Activated T-cell treated with anti-CD3 and anti-CD28 coated beads, Interleukin-2, amount 50 U/mL, for 72 hours (primary cell): ENCODE results near the gene KRT16. TPM values are rescaled to one million over a fixed set of nuclear protein-coding genes. Genes with fewer than 3 reads are reported as not detected.
"Not testable (repeated sequence)": the region's sequence is repeated elsewhere in the genome, so short reads cannot be mapped to it uniquely, and the experiment has no call there.

Experiments used
- ATAC-seq, 2 donors: fragments of 150-1000 bp; cut with Tn5 transposase; replicated peaks in 1 of 2; 2 replicates each; pipeline ENCODE4 v1.10.0; 2021; ENCODE audit warnings: moderate library complexity in 2 of 2, mild to moderate bottlenecking in 1 of 2
- DNase-seq, 2 donors: peaks; one replicate each; pipeline ENCODE4 v3.0.0; 2021 to 2022; ENCODE audit warnings: mixed read lengths in 1 of 2
- H3K27ac Mint-ChIP-seq: one replicate; pipeline ENCODE4 v1.8.0; 2022; ENCODE audit warnings: mild to moderate bottlenecking, moderate library complexity, mixed read lengths
- H3K27me3 Mint-ChIP-seq: one replicate; pipeline ENCODE4 v1.8.0; 2022; ENCODE audit warnings: low read depth, mixed read lengths
- H3K36me3 Mint-ChIP-seq, 2 donors: one replicate each; pipeline ENCODE4 v1.8.0; 2022; ENCODE audit warnings: mixed read lengths in 2 of 2, mild to moderate bottlenecking in 1 of 2; ENCODE audit not compliant: insufficient read depth in 2 of 2
- H3K4me1 Mint-ChIP-seq: one replicate; pipeline ENCODE4 v1.8.0; 2022; ENCODE audit warnings: low read depth, mixed read lengths
- H3K4me3 Mint-ChIP-seq, 2 donors: one replicate each; pipeline ENCODE4 v1.8.0; 2022; ENCODE audit warnings: mild to moderate bottlenecking in 2 of 2, mixed read lengths in 2 of 2, moderate library complexity in 2 of 2
- H3K9me3 Mint-ChIP-seq, 2 donors: one replicate each; pipeline ENCODE4 v1.8.0; 2022; ENCODE audit warnings: mixed read lengths in 2 of 2
- total RNA-seq, 2 donors: library from RNA; stranded (reverse); gene quantifications; one replicate each; pipeline ENCODE4 v1.2.3, GENCODE V29; 2022

KRT16 gene
- total RNA-seq, 2 donors from 2014 or later = not detected

GRCh38 chr17:41638941-41639340 is 26.4 kb upstream of the KRT16 start:
- no peak for DNase-seq
- Mint-ChIP-seq H3K4me1 (no peaks in the 10 kb centered on the region), H3K27ac (no peak overlapping the region), H3K27me3 (no peaks in the 10 kb centered on the region), H3K36me3 (no peaks in the 10 kb centered on the region), H3K9me3 (no peaks in the 10 kb centered on the region), H3K4me3 (no peak overlapping the region)
- no peak for ATAC-seq

GRCh38 chr17:41638194-41638593 is 25.6 kb upstream of the KRT16 start:
- H3K4me1 Mint-ChIP-seq = no peaks in the 10 kb centered on the region
- no peaks in the 10 kb centered on the region for H3K36me3 Mint-ChIP-seq
- H3K27me3 Mint-ChIP-seq = no peaks in the 10 kb centered on the region
- H3K4me3 Mint-ChIP-seq = no peak overlapping the region
- DNase-seq (no peak), ATAC-seq (no peak)
- no peaks in the 10 kb centered on the region for H3K9me3 Mint-ChIP-seq
- H3K27ac Mint-ChIP-seq = no peak overlapping the region

- no peaks in the 10 kb centered on the region for H3K4me1 Mint-ChIP-seq
- no peaks in the 10 kb centered on the region for H3K27me3 Mint-ChIP-seq
- H3K27ac Mint-ChIP-seq = no peak overlapping the region
- no peaks in the 10 kb centered on the region for H3K36me3 Mint-ChIP-seq
- ATAC-seq = no peak
- no peak overlapping the region for H3K4me3 Mint-ChIP-seq
- DNase-seq = no peak
- no peaks in the 10 kb centered on the region for H3K9me3 Mint-ChIP-seq
Observed at GRCh38 chr17:41636652-41637051, 24.1 kb upstream of the KRT16 start.

- H3K27me3 Mint-ChIP-seq = no peaks in the 10 kb centered on the region
- no peaks in the 10 kb centered on the region for H3K36me3 Mint-ChIP-seq
- ATAC-seq (no peak), DNase-seq (no peak)
- no peak overlapping the region for H3K27ac Mint-ChIP-seq
- no peak overlapping the region for H3K4me3 Mint-ChIP-seq
- H3K9me3 Mint-ChIP-seq = no peaks in the 10 kb centered on the region
- H3K4me1 Mint-ChIP-seq = no peaks in the 10 kb centered on the region
Observed at GRCh38 chr17:41635121-41636097, 22.8 kb upstream of the KRT16 start.

- Mint-ChIP-seq H3K9me3 (no peaks in the 10 kb centered on the region), H3K27ac (no peak overlapping the region), H3K4me1 (no peaks in the 10 kb centered on the region), H3K4me3 (no peak overlapping the region), H3K27me3 (no peaks in the 10 kb centered on the region), H3K36me3 (no peaks in the 10 kb centered on the region)
- no peak for ATAC-seq
- no peak for DNase-seq
Observed at GRCh38 chr17:41634639-41635038, 22.1 kb upstream of the KRT16 start.

- no peaks in the 10 kb centered on the region for H3K4me1 Mint-ChIP-seq
- no peak for ATAC-seq
- no peak overlapping the region for H3K27ac Mint-ChIP-seq
- no peaks in the 10 kb centered on the region for H3K27me3 Mint-ChIP-seq
- no peak overlapping the region for H3K4me3 Mint-ChIP-seq
- no peaks in the 10 kb centered on the region for H3K9me3 Mint-ChIP-seq
- H3K36me3 Mint-ChIP-seq = no peaks in the 10 kb centered on the region
- DNase-seq = no peak
Observed at GRCh38 chr17:41633556-41634199, 21.1 kb upstream of the KRT16 start.

- H3K4me3 Mint-ChIP-seq = no peak overlapping the region
Observed at GRCh38 chr17:41632482-41633105, 20.0 kb upstream of the KRT16 start.

GRCh38 chr17:41631898-41632285 is 19.3 kb upstream of the KRT16 start:
- ATAC-seq = no peak
- Mint-ChIP-seq H3K4me1 (no peaks in the 10 kb centered on the region), H3K36me3 (no peaks in the 10 kb centered on the region), H3K27ac (no peak overlapping the region), H3K9me3 (no peaks in the 10 kb centered on the region), H3K27me3 (no peaks in the 10 kb centered on the region), H3K4me3 (no peak overlapping the region)
- no peak for DNase-seq

More at GRCh38 chr17:41632482-41633105, 20.0 kb upstream of the KRT16 start:
- H3K27ac Mint-ChIP-seq = no peak overlapping the region
- no peaks in the 10 kb centered on the region for H3K4me1 Mint-ChIP-seq
- H3K36me3 Mint-ChIP-seq = no peaks in the 10 kb centered on the region
- ATAC-seq (no peak), DNase-seq (no peak)
- H3K9me3 Mint-ChIP-seq = no peaks in the 10 kb centered on the region
- no peaks in the 10 kb centered on the region for H3K27me3 Mint-ChIP-seq

- Mint-ChIP-seq H3K27me3 (peaks cover 2% of the 10 kb centered on the region), H3K4me1 (no peaks in the 10 kb centered on the region), H3K27ac (no peak overlapping the region), H3K4me3 (no peak overlapping the region), H3K9me3 (no peaks in the 10 kb centered on the region), H3K36me3 (no peaks in the 10 kb centered on the region)
- ATAC-seq (no peak), DNase-seq (no peak)
Observed at GRCh38 chr17:41631025-41631897, 18.7 kb upstream of the KRT16 start.

- H3K36me3 Mint-ChIP-seq = no peaks in the 10 kb centered on the region
- no peak overlapping the region for H3K27ac Mint-ChIP-seq
- no peaks in the 10 kb centered on the region for H3K9me3 Mint-ChIP-seq
- no peak overlapping the region for H3K4me3 Mint-ChIP-seq
- ATAC-seq (no peak), DNase-seq (no peak)
- H3K27me3 Mint-ChIP-seq = peaks cover 6% of the 10 kb centered on the region
- no peaks in the 10 kb centered on the region for H3K4me1 Mint-ChIP-seq
Observed at GRCh38 chr17:41629826-41630670, 17.5 kb upstream of the KRT16 start.

- Mint-ChIP-seq H3K4me1 (no peaks in the 10 kb centered on the region), H3K27ac (no peak overlapping the region), H3K36me3 (no peaks in the 10 kb centered on the region), H3K4me3 (no peak overlapping the region), H3K27me3 (peaks cover 6% of the 10 kb centered on the region), H3K9me3 (no peaks in the 10 kb centered on the region)
- ATAC-seq = no peak
- DNase-seq = no peak
Observed at GRCh38 chr17:41629316-41629715, 16.7 kb upstream of the KRT16 start.

GRCh38 chr17:41628621-41629255 is 16.2 kb upstream of the KRT16 start:
- not testable (repeated sequence) for H3K4me3 Mint-ChIP-seq, H3K27ac Mint-ChIP-seq, ATAC-seq

More at GRCh38 chr17:41628621-41629255, 16.2 kb upstream of the KRT16 start:
- not testable (repeated sequence) for DNase-seq, H3K27me3 Mint-ChIP-seq, H3K9me3 Mint-ChIP-seq, H3K4me1 Mint-ChIP-seq, H3K36me3 Mint-ChIP-seq
